Measurements from ENCODE around the gene BOD1L2. TPM values are rescaled to one million over a fixed set of nuclear protein-coding genes. Genes with fewer than 3 reads are reported as not detected.

Gene BOD1L2
- total RNA-seq, 1 donor from 2014 or later = 0.08 TPM

- DNase-seq (ENCODE audit: low read depth) = no peak
These were observed 3.2 kb downstream of the BOD1L2 start for GRCh38 chr18:57150081-57150480.

- peak; percentile 1 for DNase-seq (ENCODE audit: low read depth)
These were observed 3.9 kb downstream of the BOD1L2 start for GRCh38 chr18:57150828-57151227.

- no peak for DNase-seq (ENCODE audit: low read depth)
These were observed 7.4 kb downstream of the BOD1L2 start for GRCh38 chr18:57154191-57154830.

- no peak for DNase-seq (ENCODE audit: low read depth)
These were observed 17.5 kb downstream of the BOD1L2 start for GRCh38 chr18:57164401-57164800.

- no peak for DNase-seq (ENCODE audit: low read depth)
These were observed 20.9 kb downstream of the BOD1L2 start for GRCh38 chr18:57167617-57168308.

- no peak for DNase-seq (ENCODE audit: low read depth)
These were observed 24.1 kb downstream of the BOD1L2 start for GRCh38 chr18:57171026-57171425.

- DNase-seq (ENCODE audit: low read depth) = no peak
These were observed 28.6 kb downstream of the BOD1L2 start for GRCh38 chr18:57175532-57175931.

GRCh38 chr18:57185434-57185833 is 38.5 kb downstream of the BOD1L2 start:
- no peak for DNase-seq (ENCODE audit: low read depth)

- no peak for DNase-seq (ENCODE audit: low read depth)
These were observed 42.1 kb downstream of the BOD1L2 start for GRCh38 chr18:57188851-57189557.

GRCh38 chr18:57190026-57190425 is 43.1 kb downstream of the BOD1L2 start:
- DNase-seq (ENCODE audit: low read depth) = no peak

- DNase-seq (ENCODE audit: low read depth) = no peak
These were observed 47.2 kb downstream of the BOD1L2 start for GRCh38 chr18:57194070-57194469.

- DNase-seq (ENCODE audit: low read depth) = no peak
These were observed 47.7 kb downstream of the BOD1L2 start for GRCh38 chr18:57194622-57195021.

GRCh38 chr18:57195341-57195740 is 48.5 kb downstream of the BOD1L2 start:
- DNase-seq (ENCODE audit: low read depth) = no peak

- DNase-seq (ENCODE audit: low read depth) = no peak
These were observed 50.4 kb downstream of the BOD1L2 start for GRCh38 chr18:57197261-57197660.

GRCh38 chr18:57198073-57198472 is 51.2 kb downstream of the BOD1L2 start:
- DNase-seq (ENCODE audit: low read depth) = no peak

Other genes starting within 250 kb of the BOD1L2 start
- not detected in 2 replicates for gene ST8SIA3, start 205.5 kb downstream of the BOD1L2 start, total RNA-seq

Data from myocyte (in vitro differentiated cells).